Measurements from ENCODE around the gene TTN.

TTN gene

GRCh38 chr2:178845566-178846457 lies 38.6 kb upstream of the TTN start:
- TF ChIP-seq EZH2phosphoT487 (IDR thresholded peaks at IDR 0.05; ENCODE audit: low read depth) = no peak
- TF ChIP-seq, protein P1, sequence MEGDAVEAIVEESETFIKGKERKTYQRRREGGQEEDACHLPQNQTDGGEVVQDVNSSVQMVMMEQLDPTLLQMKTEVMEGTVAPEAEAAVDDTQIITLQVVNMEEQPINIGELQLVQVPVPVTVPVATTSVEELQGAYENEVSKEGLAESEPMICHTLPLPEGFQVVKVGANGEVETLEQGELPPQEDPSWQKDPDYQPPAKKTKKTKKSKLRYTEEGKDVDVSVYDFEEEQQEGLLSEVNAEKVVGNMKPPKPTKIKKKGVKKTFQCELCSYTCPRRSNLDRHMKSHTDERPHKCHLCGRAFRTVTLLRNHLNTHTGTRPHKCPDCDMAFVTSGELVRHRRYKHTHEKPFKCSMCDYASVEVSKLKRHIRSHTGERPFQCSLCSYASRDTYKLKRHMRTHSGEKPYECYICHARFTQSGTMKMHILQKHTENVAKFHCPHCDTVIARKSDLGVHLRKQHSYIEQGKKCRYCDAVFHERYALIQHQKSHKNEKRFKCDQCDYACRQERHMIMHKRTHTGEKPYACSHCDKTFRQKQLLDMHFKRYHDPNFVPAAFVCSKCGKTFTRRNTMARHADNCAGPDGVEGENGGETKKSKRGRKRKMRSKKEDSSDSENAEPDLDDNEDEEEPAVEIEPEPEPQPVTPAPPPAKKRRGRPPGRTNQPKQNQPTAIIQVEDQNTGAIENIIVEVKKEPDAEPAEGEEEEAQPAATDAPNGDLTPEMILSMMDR (IDR thresholded peaks at IDR 0.05; ENCODE audit: low read depth, low read length) = no peak
- no peaks in the 10 kb centered on the region for H3K4me1 ChIP-seq (ENCODE audit: low read length)
- no peak overlapping the region for H2AFZ ChIP-seq (ENCODE audit: low read depth, low read length)
- H3K27ac ChIP-seq (ENCODE audit: low read length) = no peak overlapping the region
- no peaks in the 10 kb centered on the region for H3K36me3 ChIP-seq (replicated peaks; ENCODE audit: low read depth, low read length)
- H3K9ac ChIP-seq (ENCODE audit: low read length) = no peak overlapping the region
- H3K9me3 ChIP-seq (ENCODE audit: insufficient read depth, low read length) = no peaks in the 10 kb centered on the region
- no peaks in the 10 kb centered on the region for H4K20me1 ChIP-seq (ENCODE audit: insufficient read depth, low read length)
- no peak overlapping the region for H3K4me2 ChIP-seq (ENCODE audit: low read length)
- H3K4me3 ChIP-seq (ENCODE audit: low read length) = no peak overlapping the region
- H3K27me3 ChIP-seq (ENCODE audit: low read depth, low read length) = no peaks in the 10 kb centered on the region
- no peaks in the 10 kb centered on the region for H3K79me2 ChIP-seq (ENCODE audit: low read length)

DNA sequence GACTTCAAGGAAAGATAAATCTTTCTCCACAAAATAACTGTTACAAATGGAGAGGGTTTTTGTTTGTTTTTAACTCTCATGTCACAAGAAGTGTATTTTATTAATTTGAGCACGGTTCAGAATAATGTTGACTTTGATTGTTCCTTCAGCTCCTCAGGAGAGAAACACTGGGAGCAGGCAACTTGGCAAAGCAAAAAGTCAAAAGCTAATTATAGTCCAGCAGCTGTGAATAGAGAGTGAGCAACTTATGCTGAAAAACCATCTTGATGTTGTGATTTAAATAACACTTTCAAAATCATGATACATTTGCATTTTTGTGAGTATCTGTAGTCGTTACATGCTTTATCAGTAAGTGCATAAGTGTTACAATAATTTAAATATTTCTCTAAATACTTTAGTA lies 37.5 kb upstream of the TTN start:
- Histone ChIP-seq H3K79me2 (ENCODE audit: low read length) (no peaks in the 10 kb centered on the region), H2AFZ (ENCODE audit: low read depth, low read length) (no peak overlapping the region), H3K4me2 (ENCODE audit: low read length) (no peak overlapping the region), H3K36me3 (replicated peaks; ENCODE audit: low read depth, low read length) (no peaks in the 10 kb centered on the region), H3K9ac (ENCODE audit: low read length) (no peak overlapping the region), H3K27me3 (ENCODE audit: low read depth, low read length) (no peaks in the 10 kb centered on the region), H3K27ac (ENCODE audit: low read length) (no peak overlapping the region), H3K4me3 (ENCODE audit: low read length) (no peak overlapping the region), H4K20me1 (ENCODE audit: insufficient read depth, low read length) (no peaks in the 10 kb centered on the region), H3K9me3 (ENCODE audit: insufficient read depth, low read length) (no peaks in the 10 kb centered on the region), H3K4me1 (ENCODE audit: low read length) (no peaks in the 10 kb centered on the region)
- TF ChIP-seq, protein P1 (IDR thresholded peaks at IDR 0.05; ENCODE audit: low read depth, low read length) = no peak
- no peak for TF ChIP-seq EZH2phosphoT487 (IDR thresholded peaks at IDR 0.05; ENCODE audit: low read depth)

DNA sequence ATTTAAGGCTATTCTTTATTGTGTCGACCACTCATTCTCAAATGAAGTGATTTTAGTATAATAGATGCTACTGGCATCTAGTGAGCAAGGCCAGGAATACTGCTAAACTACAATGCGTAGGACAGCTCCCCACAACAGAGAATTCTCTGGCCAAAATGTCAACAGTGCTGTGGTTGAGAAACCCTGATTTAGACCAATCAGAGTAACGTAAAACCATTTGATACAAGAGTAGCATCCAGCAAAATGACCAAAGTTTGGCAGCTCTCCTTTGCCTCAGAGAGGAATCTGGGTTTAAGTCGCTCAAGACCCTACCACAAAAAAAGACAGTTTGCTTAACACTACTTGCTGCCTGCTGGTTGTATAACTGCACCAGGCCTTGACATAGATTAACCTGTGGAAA lies 37.0 kb upstream of the TTN start:
- no peaks in the 10 kb centered on the region for H4K20me1 ChIP-seq (ENCODE audit: insufficient read depth, low read length)
- H3K4me1 ChIP-seq (ENCODE audit: low read length) = no peaks in the 10 kb centered on the region
- no peak overlapping the region for H3K4me3 ChIP-seq (ENCODE audit: low read length)
- no peaks in the 10 kb centered on the region for H3K9me3 ChIP-seq (ENCODE audit: insufficient read depth, low read length)
- no peaks in the 10 kb centered on the region for H3K27me3 ChIP-seq (ENCODE audit: low read depth, low read length)
- H3K36me3 ChIP-seq (replicated peaks; ENCODE audit: low read depth, low read length) = no peaks in the 10 kb centered on the region
- H3K79me2 ChIP-seq (ENCODE audit: low read length) = no peaks in the 10 kb centered on the region
- no peak overlapping the region for H3K4me2 ChIP-seq (ENCODE audit: low read length)
- no peak overlapping the region for H2AFZ ChIP-seq (ENCODE audit: low read depth, low read length)
- H3K9ac ChIP-seq (ENCODE audit: low read length) = no peak overlapping the region
- H3K27ac ChIP-seq (ENCODE audit: low read length) = no peak overlapping the region
- TF ChIP-seq EZH2phosphoT487 (IDR thresholded peaks at IDR 0.05; ENCODE audit: low read depth) = no peak
- TF ChIP-seq, protein P1 (IDR thresholded peaks at IDR 0.05; ENCODE audit: low read depth, low read length) = no peak

DNA sequence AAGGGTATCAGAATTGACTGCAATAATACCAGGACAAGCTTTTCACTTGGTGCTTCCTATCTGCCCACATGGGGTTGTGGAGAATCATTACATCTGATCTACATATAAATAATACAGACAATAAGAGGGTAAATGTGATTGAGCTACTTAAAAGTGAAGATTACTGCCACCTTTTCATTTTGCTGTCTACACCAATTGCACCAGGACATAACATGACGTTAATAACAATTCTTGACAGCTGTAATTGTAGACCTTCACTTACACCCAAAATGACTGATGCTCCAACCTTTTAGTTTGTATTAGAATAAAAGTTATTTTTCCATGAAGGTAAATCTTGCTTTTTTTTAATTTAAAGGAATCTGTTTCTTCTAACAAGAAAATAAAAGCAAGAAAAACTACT lies 36.5 kb upstream of the TTN start:
- H3K36me3 ChIP-seq (replicated peaks; ENCODE audit: low read depth, low read length) = no peaks in the 10 kb centered on the region
- no peak overlapping the region for H2AFZ ChIP-seq (ENCODE audit: low read depth, low read length)
- no peaks in the 10 kb centered on the region for H3K4me1 ChIP-seq (ENCODE audit: low read length)
- H3K9ac ChIP-seq (ENCODE audit: low read length) = no peak overlapping the region
- no peak overlapping the region for H3K4me3 ChIP-seq (ENCODE audit: low read length)
- H3K79me2 ChIP-seq (ENCODE audit: low read length) = no peaks in the 10 kb centered on the region
- no peak overlapping the region for H3K27ac ChIP-seq (ENCODE audit: low read length)
- no peak for TF ChIP-seq EZH2phosphoT487 (IDR thresholded peaks at IDR 0.05; ENCODE audit: low read depth)
- TF ChIP-seq, protein P1 (IDR thresholded peaks at IDR 0.05; ENCODE audit: low read depth, low read length) = no peak
- no peaks in the 10 kb centered on the region for H4K20me1 ChIP-seq (ENCODE audit: insufficient read depth, low read length)
- H3K4me2 ChIP-seq (ENCODE audit: low read length) = no peak overlapping the region
- H3K9me3 ChIP-seq (ENCODE audit: insufficient read depth, low read length) = no peaks in the 10 kb centered on the region
- H3K27me3 ChIP-seq (ENCODE audit: low read depth, low read length) = no peaks in the 10 kb centered on the region

All from OCI-LY3 (cell line).